HL-60 (cell line): ENCODE data around the gene AGER.

Experiments used
- DNase-seq, 2 experiments: peaks; one replicate each; pipeline ENCODE4 v3.0.0-alpha.2; 2010 to 2020; ENCODE audit warnings: low read depth in 1 of 2, low spot score in 1 of 2
- H3K27ac ChIP-seq: fragments of 250-450 bp; sonication (Bioruptor Pico); replicated peaks from 2 replicates; pipeline ENCODE4 v1.5.1; 2020; ENCODE audit warnings: mild to moderate bottlenecking, moderate library complexity
- H3K27me3 ChIP-seq: fragments of 250-450 bp; sonication (Bioruptor Pico); 2 replicates; pipeline ENCODE4 v1.5.1; 2021; ENCODE audit warnings: mild to moderate bottlenecking, moderate library complexity; ENCODE audit not compliant: insufficient read depth, poor library complexity, severe bottlenecking
- H3K4me3 ChIP-seq: replicated peaks from 2 replicates; pipeline ENCODE4 v1.5.1; 2011; ENCODE audit warnings: mild to moderate bottlenecking, control low read depth, low read length; ENCODE audit not compliant: insufficient read depth
- CTCF ChIP-seq: IDR thresholded peaks from one replicate; pipeline ENCODE4 v1.5.1; 2011; ENCODE audit warnings: low read length, control low read depth, inconsistent platforms; ENCODE audit not compliant: insufficient read depth
- GABPA ChIP-seq: IDR thresholded peaks from 2 replicates; pipeline ENCODE4 v1.6.1; 2012; ENCODE audit warnings: low read depth
- POLR2AphosphoS5 ChIP-seq: IDR thresholded peaks from 2 replicates; pipeline ENCODE4 v1.6.1; 2012; ENCODE audit warnings: low read depth
- REST ChIP-seq: IDR thresholded peaks from 2 replicates; pipeline ENCODE4 v1.6.1; 2012; ENCODE audit warnings: low read depth; ENCODE audit not compliant: insufficient replicate concordance
- SPI1 ChIP-seq: IDR thresholded peaks from 2 replicates; pipeline ENCODE4 v1.6.1; 2012; ENCODE audit warnings: low read depth, mild to moderate bottlenecking, borderline replicate concordance

AGER gene

GRCh38 chr6:32139590-32139989 lies 44.5 kb downstream of the AGER start:
- H3K27me3 ChIP-seq = no peaks in the 10 kb centered on the region
- no peak overlapping the region for H3K4me3 ChIP-seq
- no peak for TF ChIP-seq CTCF
- no peak for TF ChIP-seq SPI1
- no peak for TF ChIP-seq POLR2AphosphoS5
- TF ChIP-seq GABPA = no peak
- TF ChIP-seq REST = no peak
- no peak for DNase-seq
- H3K27ac ChIP-seq = no peak overlapping the region

- H3K27me3 ChIP-seq = no peaks in the 10 kb centered on the region
- no peak for TF ChIP-seq REST
- TF ChIP-seq SPI1 = no peak
- no peak for TF ChIP-seq POLR2AphosphoS5
- no peak for TF ChIP-seq GABPA
- no peak for TF ChIP-seq CTCF
- no peak for DNase-seq
Observed at GRCh38 chr6:32137454-32137853, 46.6 kb downstream of the AGER start.

GRCh38 chr6:32133786-32134185 lies 50.3 kb downstream of the AGER start:
- TF ChIP-seq SPI1 = no peak
- no peak for TF ChIP-seq GABPA
- no peak for TF ChIP-seq CTCF
- no peak for TF ChIP-seq REST
- no peak for TF ChIP-seq POLR2AphosphoS5
- DNase-seq = no peak
- no peaks in the 10 kb centered on the region for H3K27me3 ChIP-seq
- H3K27ac ChIP-seq = no peak overlapping the region
- no peak overlapping the region for H3K4me3 ChIP-seq

More at GRCh38 chr6:32137454-32137853, 46.6 kb downstream of the AGER start:
- H3K4me3 ChIP-seq = no peak overlapping the region
- H3K27ac ChIP-seq = no peak overlapping the region
